Loucy (cell line): ENCODE data around the gene PHACTR3.

Experiments used
- H2AFZ ChIP-seq: fragments of 200-600 bp; sonication (generic); 2 replicates; pipeline ENCODE4 v1.6.0; 2016; ENCODE audit warnings: antibody characterized with exemption, mild to moderate bottlenecking, low read length, moderate library complexity
- H3F3A ChIP-seq: fragments of 200-600 bp; 2 replicates; pipeline ENCODE4 v1.6.0; 2016; ENCODE audit warnings: antibody characterized with exemption, low read depth, mild to moderate bottlenecking
- H3K27me3 ChIP-seq: fragments of 200-600 bp; sonication (generic); 2 replicates; pipeline ENCODE4 v1.6.1; 2014; ENCODE audit warnings: low read length, mild to moderate bottlenecking; ENCODE audit not compliant: insufficient read depth, poor library complexity, severe bottlenecking
- H3K36me3 ChIP-seq: fragments of 200-600 bp; sonication (generic); 2 replicates; pipeline ENCODE4 v1.6.1; 2016; ENCODE audit warnings: low read length; ENCODE audit not compliant: insufficient read depth
- H3K4me1 ChIP-seq: fragments of 200-600 bp; sonication (generic); 2 replicates; pipeline ENCODE4 v1.5.1; 2014; ENCODE audit warnings: low read length, mild to moderate bottlenecking; ENCODE audit not compliant: insufficient read depth, poor library complexity, severe bottlenecking
- H3K4me2 ChIP-seq: fragments of 200-600 bp; sonication (generic); 2 replicates; pipeline ENCODE4 v1.6.0; 2014; ENCODE audit warnings: antibody characterized with exemption, low read length, low read depth, mild to moderate bottlenecking; ENCODE audit not compliant: poor library complexity, severe bottlenecking
- H3K4me3 ChIP-seq: fragments of 200-600 bp; sonication (generic); 2 replicates; pipeline ENCODE4 v1.5.1; 2014; ENCODE audit warnings: low read length, mild to moderate bottlenecking, mixed read lengths; ENCODE audit not compliant: poor library complexity, severe bottlenecking
- H3K79me2 ChIP-seq: fragments of 200-600 bp; sonication (generic); 2 replicates; pipeline ENCODE4 v1.6.1; 2014; ENCODE audit warnings: low read length; ENCODE audit not compliant: insufficient read depth
- H3K9ac ChIP-seq: fragments of 200-600 bp; sonication (generic); 2 replicates; pipeline ENCODE4 v1.6.0; 2014; ENCODE audit warnings: mild to moderate bottlenecking, low read depth, low read length, moderate library complexity; ENCODE audit not compliant: poor library complexity, severe bottlenecking
- H3K9me2 ChIP-seq: fragments of 200-600 bp; sonication (generic); replicated peaks from 2 replicates; pipeline ENCODE4 v1.6.1; 2016; ENCODE audit warnings: low read depth, low read length, mixed read lengths
- H3K9me3 ChIP-seq: fragments of 200-600 bp; sonication (generic); 2 replicates; pipeline ENCODE4 v1.6.1; 2014; ENCODE audit warnings: mild to moderate bottlenecking, antibody characterized with exemption, low read length, low read depth; ENCODE audit not compliant: insufficient read depth
- H4K20me1 ChIP-seq: fragments of 200-600 bp; sonication (generic); 2 replicates; pipeline ENCODE4 v1.6.0; 2014; ENCODE audit warnings: antibody characterized with exemption, low read length, mild to moderate bottlenecking; ENCODE audit not compliant: insufficient read depth, poor library complexity, severe bottlenecking
- CTCF ChIP-seq: fragments of 200-600 bp; sonication (generic); conservative IDR thresholded peaks from 2 replicates; pipeline ENCODE4 v1.5.1; 2014; ENCODE audit warnings: mild to moderate bottlenecking, antibody characterized with exemption, low read length
- EZH2phosphoT487 ChIP-seq: fragments of 200-600 bp; IDR thresholded peaks from 2 replicates; pipeline ENCODE4 v1.6.1; 2018; ENCODE audit warnings: antibody characterized with exemption, mild to moderate bottlenecking, moderate library complexity, borderline replicate concordance

PHACTR3 gene

GRCh38 chr20:59571551-59572314, 32.6 kb upstream of the PHACTR3 start:
- no peaks in the 10 kb centered on the region for H3K36me3 ChIP-seq
- H3K27me3 ChIP-seq, result no peaks in the 10 kb centered on the region
- H3K9ac ChIP-seq, result peak overlapping the region; percentile 78
- H3K4me2 ChIP-seq, result peak overlapping the region; percentile 74
- TF ChIP-seq EZH2phosphoT487 (no peak), CTCF (peak; percentile 98)
- H3K4me3 ChIP-seq, result peak overlapping the region; percentile 64
- no peaks in the 10 kb centered on the region for H3F3A ChIP-seq
- H3K79me2 ChIP-seq, result peaks cover 9% of the 10 kb centered on the region; the same call in 1 of the 2 replicates
- H3K4me1 ChIP-seq, result peaks cover 37% of the 10 kb centered on the region
- H4K20me1 ChIP-seq, result no peaks in the 10 kb centered on the region
- H3K9me3 ChIP-seq, result no peaks in the 10 kb centered on the region
- peak overlapping the region; percentile 71; the same call in 1 of the 2 replicates for H2AFZ ChIP-seq
- H3K9me2 ChIP-seq, result no peaks in the 10 kb centered on the region

- H3K79me2 ChIP-seq, result peaks cover 13% of the 10 kb centered on the region; the same call in 1 of the 2 replicates
- H3K4me2 ChIP-seq, result peak overlapping the region; percentile 74
- H3K9me3 ChIP-seq, result no peaks in the 10 kb centered on the region
- no peaks in the 10 kb centered on the region for H3K27me3 ChIP-seq
- no peaks in the 10 kb centered on the region for H3K36me3 ChIP-seq
- no peaks in the 10 kb centered on the region for H3K9me2 ChIP-seq
- H3K4me1 ChIP-seq, result peaks cover 37% of the 10 kb centered on the region
- peak overlapping the region; percentile 78 for H3K9ac ChIP-seq
- H3F3A ChIP-seq, result no peaks in the 10 kb centered on the region
- H3K4me3 ChIP-seq, result no peak overlapping the region
- no peak for TF ChIP-seq CTCF
- no peak for TF ChIP-seq EZH2phosphoT487
- H4K20me1 ChIP-seq, result no peaks in the 10 kb centered on the region
- H2AFZ ChIP-seq, result no peak overlapping the region
Measured at GRCh38 chr20:59572515-59572914, 31.8 kb upstream of the PHACTR3 start.

GRCh38 chr20:59573837-59574236, 30.5 kb upstream of the PHACTR3 start:
- Histone ChIP-seq H3K79me2 (peaks cover 26% of the 10 kb centered on the region), H3K27me3 (no peaks in the 10 kb centered on the region), H3K36me3 (no peaks in the 10 kb centered on the region), H3K9me3 (no peaks in the 10 kb centered on the region), H3K9me2 (no peaks in the 10 kb centered on the region), H4K20me1 (no peaks in the 10 kb centered on the region), H3K4me3 (no peak overlapping the region), H3K4me2 (no peak overlapping the region), H3K4me1 (peaks cover 49% of the 10 kb centered on the region), H3K9ac (no peak overlapping the region), H2AFZ (no peak overlapping the region), H3F3A (no peaks in the 10 kb centered on the region)
- TF ChIP-seq EZH2phosphoT487, result no peak
- TF ChIP-seq CTCF, result no peak
